Fibroblast of pulmonary artery (primary cell): ENCODE data around the gene NR2F1.

ENCODE experiments used
- DNase-seq: peaks from one replicate; pipeline ENCODE4 v3.0.0-alpha.2; 2010; ENCODE audit warnings: low read depth
- H3K4me3 ChIP-seq: replicated peaks from 2 replicates; pipeline ENCODE4 v1.5.1; 2011; ENCODE audit warnings: low read depth, mild to moderate bottlenecking, control low read depth, low read length, moderate library complexity
- TF ChIP-seq, protein P1 (sequence below): IDR thresholded peaks from 2 replicates; pipeline ENCODE4 v1.5.1; 2011; ENCODE audit warnings: mild to moderate bottlenecking, control low read depth, low read length, inconsistent platforms; ENCODE audit errors: missing control alignments

The NR2F1 gene

DNA sequence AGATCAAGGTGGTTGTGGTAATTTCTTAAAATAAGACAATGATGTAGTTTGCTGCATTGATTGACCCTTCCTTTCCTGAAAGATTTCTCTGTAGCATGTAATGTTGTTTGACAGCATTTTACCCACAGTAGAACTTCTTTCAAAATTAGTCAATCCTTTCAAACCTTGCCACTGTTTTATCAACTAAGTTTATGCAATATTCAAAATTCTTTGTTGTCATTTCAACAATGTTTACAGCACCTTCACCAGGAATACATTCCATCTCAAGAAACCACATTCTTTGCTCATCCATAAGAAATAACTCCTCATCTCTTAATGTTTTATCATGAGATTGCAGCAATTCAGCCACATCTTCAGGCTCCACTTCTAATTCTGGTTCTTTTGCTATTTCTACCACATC is 43.8 kb downstream of the NR2F1 start:
- no peak for DNase-seq
- TF ChIP-seq, protein P1, sequence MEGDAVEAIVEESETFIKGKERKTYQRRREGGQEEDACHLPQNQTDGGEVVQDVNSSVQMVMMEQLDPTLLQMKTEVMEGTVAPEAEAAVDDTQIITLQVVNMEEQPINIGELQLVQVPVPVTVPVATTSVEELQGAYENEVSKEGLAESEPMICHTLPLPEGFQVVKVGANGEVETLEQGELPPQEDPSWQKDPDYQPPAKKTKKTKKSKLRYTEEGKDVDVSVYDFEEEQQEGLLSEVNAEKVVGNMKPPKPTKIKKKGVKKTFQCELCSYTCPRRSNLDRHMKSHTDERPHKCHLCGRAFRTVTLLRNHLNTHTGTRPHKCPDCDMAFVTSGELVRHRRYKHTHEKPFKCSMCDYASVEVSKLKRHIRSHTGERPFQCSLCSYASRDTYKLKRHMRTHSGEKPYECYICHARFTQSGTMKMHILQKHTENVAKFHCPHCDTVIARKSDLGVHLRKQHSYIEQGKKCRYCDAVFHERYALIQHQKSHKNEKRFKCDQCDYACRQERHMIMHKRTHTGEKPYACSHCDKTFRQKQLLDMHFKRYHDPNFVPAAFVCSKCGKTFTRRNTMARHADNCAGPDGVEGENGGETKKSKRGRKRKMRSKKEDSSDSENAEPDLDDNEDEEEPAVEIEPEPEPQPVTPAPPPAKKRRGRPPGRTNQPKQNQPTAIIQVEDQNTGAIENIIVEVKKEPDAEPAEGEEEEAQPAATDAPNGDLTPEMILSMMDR, result no peak
- H3K4me3 ChIP-seq, result no peak overlapping the region

DNA sequence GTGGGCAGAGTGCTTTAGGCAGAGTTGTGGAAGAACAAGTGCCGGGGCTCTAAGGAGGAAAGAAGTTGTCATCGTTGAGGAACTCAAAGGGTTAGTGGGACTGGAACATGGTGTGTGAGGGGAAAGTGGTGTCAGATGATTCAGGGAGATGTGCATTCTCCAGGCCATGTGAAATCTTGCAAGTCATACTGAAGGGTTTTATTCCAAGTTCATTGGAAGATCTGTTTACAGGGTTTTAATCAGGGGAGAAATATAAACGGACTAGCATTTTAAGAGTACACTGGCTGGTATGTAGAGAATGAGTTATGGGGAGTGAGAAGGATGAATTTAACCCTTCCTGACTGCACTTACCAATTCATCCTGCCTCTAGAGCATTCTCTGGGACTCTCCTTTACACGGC is 49.3 kb downstream of the NR2F1 start:
- no peak for DNase-seq

DNA sequence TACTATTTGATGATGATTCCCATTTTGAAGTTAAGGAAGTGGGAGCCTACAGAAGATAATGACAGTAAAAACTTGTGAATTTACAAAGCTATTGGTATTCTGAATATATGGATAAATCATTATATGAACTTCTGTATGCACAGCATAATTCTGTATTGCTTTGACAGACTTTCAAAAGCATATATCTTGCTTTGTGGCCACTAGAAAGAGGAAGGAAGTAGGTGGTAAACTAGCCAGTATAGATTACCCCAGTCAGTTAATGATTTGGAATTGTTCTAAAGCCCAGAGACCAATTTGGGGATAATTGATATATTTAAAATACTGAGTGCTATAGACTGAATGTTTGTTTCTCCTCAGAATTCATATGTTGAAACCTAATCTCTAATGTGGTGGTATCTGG is 53.0 kb downstream of the NR2F1 start:
- no peak for DNase-seq
- H3K4me3 ChIP-seq, result no peak overlapping the region
- TF ChIP-seq, protein P1, result no peak

More for the DNA sequence above, 49.3 kb downstream of the NR2F1 start:
- H3K4me3 ChIP-seq, result no peak overlapping the region
- TF ChIP-seq, protein P1, result no peak

DNA sequence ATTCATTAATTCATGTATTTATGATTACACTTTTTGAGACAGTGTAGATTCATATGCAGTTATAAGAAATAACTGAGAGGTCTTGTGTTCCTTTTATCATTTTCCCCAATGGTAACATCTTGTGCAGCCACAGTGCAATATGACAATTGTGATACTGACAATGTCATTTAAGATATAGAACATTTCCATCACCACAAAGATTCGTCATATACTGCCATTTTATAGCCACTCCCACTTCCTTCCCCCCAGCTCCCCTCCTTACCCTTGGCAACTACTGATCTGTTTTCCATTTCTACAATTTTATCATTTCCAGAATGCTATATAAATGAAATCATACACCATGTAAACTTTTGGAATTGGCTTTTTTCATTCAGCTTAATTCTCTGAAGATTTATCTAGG is 53.8 kb downstream of the NR2F1 start:
- DNase-seq, result no peak
- TF ChIP-seq, protein P1, result no peak
- no peak overlapping the region for H3K4me3 ChIP-seq

DNA sequence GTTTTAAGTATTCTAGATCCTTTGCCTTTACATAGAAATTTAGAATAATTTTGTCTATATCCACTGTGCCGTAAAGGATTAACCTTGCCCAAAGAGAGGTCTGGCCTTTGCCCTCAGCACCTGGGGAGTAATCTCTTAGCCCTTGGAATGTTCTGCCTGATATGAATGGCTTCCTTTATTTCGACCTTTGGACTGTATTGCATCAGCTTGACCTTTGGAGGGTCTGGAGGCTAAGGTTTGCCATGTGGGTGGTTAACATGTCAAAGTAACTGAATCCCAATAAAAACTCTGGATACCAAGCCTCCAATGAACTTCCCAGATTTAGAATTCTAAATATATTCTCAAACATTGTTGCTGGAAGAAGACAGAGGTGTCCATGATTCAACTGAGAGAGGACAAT is 54.7 kb downstream of the NR2F1 start:
- TF ChIP-seq, protein P1, result no peak
- H3K4me3 ChIP-seq, result no peak overlapping the region
- no peak for DNase-seq

DNA sequence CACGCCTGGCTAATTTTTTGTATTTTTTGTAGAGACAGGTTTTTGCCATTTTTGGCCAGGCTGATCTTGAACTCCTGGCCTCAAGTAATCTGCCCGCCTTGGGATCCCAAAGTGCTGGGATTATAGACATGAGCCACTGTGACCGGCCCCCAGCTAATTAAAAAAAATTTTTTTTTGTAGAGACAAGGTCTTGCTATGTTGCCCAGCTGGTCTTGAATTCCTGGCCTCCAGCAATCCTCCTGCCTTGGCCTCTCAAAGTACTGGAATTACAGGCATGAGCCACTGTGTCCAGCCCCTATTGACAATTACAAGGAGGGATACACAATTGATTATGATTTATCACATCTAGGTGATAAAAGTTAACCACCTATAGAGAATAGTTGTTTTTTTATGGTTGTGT is 59.5 kb downstream of the NR2F1 start:
- DNase-seq, result no peak
- no peak overlapping the region for H3K4me3 ChIP-seq
- TF ChIP-seq, protein P1, result no peak
